ENCODE data around the gene OR51B4. TPM values are rescaled to one million over a fixed set of nuclear protein-coding genes. Genes with fewer than 3 reads are reported as not detected.

The OR51B4 gene
- total RNA-seq, 2 donors from 2014 or later: not detected

DNA sequence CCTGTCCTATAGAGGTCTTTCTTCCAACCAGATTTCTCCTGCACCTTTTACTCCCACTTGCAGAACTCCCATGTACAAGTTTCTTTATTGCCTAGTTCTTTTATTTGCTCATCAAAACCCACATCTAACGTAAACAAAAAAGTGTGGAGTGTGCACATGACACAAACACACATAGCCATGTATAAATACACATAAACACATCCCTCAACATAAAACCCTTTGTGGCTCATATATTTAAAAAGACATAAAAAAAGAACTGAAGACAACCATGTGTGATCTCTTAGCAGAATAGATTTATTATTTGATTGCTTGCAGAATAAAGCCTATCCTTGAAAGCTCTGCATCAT is 48.9 kb downstream of the OR51B4 start:
- Histone ChIP-seq H3K4me1 (no peaks in the 10 kb centered on the region), H3K36me3 (no peaks in the 10 kb centered on the region), H3K27ac (no peak overlapping the region), H3K9ac (ENCODE audit: low read depth in 2 of 2, low read length in 2 of 2) (no peak overlapping the region), H3K9me3 (no peaks in the 10 kb centered on the region), H3K27me3 (no peaks in the 10 kb centered on the region), H3K4me3 (no peak overlapping the region)
- TF ChIP-seq, protein P1, sequence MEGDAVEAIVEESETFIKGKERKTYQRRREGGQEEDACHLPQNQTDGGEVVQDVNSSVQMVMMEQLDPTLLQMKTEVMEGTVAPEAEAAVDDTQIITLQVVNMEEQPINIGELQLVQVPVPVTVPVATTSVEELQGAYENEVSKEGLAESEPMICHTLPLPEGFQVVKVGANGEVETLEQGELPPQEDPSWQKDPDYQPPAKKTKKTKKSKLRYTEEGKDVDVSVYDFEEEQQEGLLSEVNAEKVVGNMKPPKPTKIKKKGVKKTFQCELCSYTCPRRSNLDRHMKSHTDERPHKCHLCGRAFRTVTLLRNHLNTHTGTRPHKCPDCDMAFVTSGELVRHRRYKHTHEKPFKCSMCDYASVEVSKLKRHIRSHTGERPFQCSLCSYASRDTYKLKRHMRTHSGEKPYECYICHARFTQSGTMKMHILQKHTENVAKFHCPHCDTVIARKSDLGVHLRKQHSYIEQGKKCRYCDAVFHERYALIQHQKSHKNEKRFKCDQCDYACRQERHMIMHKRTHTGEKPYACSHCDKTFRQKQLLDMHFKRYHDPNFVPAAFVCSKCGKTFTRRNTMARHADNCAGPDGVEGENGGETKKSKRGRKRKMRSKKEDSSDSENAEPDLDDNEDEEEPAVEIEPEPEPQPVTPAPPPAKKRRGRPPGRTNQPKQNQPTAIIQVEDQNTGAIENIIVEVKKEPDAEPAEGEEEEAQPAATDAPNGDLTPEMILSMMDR (IDR thresholded peaks at IDR 0.05): no peak
- DNase-seq: no peak
- intact Hi-C loops (cut with DNase I): no loop called here

DNA sequence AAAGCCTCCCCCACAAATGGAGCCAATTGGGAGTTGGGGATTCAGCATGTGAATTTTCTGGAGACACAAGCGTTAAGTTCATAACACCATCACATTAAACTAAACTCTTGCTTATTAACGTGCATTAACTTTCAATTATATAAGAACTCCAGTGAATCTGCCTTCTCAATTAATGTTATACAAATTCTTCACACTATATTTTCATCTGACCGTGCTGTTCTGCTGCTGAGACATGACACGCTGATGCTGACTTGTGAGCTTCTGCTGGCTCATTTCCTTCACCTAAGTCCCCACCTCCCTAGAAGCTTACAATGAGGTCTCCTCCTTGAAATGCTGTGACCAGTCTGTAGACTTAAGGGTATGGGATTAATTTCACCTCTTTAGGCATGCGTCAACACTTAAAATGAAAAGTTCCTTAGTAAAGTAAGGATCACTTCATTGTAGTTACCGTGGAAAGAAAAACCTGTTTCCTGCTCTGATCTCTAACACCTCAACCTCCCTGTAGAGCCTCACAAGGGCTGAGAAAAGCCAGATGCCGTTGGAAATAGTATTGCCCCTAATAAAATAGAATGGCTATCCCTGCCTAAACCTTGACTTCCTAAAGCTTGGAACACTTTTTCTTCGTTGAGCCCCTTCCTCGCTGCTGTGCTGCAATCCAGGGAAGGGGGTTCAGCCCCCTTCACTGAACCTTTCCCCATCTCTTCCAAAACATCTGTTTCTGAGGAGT is 49.4 kb downstream of the OR51B4 start:
- no peak overlapping the region for H3K27ac ChIP-seq
- intact Hi-C loops (cut with DNase I): no loop called here
- H3K36me3 ChIP-seq: no peaks in the 10 kb centered on the region
- no peak overlapping the region for H3K9ac ChIP-seq (ENCODE audit: low read depth in 2 of 2, low read length in 2 of 2)
- H3K4me1 ChIP-seq: no peaks in the 10 kb centered on the region
- no peaks in the 10 kb centered on the region for H3K9me3 ChIP-seq
- H3K27me3 ChIP-seq: no peaks in the 10 kb centered on the region
- TF ChIP-seq, protein P1 (IDR thresholded peaks at IDR 0.05): no peak
- no peak overlapping the region for H3K4me3 ChIP-seq
- DNase-seq: no peak

DNA sequence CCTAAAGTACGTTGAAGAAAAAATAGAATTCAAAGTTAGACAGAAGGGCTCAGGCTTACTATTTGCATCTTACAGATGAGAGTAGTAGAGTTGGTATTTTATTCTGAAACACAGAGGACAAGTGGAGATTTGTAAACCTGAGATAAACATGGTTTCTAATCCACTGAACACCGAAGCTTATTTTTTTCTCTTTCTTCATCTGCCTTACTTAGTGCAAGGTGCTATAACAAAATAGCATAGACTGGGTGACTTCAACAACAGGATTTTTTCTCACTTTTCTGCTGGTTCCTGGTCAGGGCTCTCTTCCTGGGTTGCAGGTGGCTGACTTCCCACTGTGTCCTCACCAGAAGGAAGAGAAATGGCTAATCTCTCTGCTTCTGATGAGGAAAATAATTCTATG is 50.0 kb downstream of the OR51B4 start:
- TF ChIP-seq, protein P1 (IDR thresholded peaks at IDR 0.05): no peak
- Histone ChIP-seq H3K27ac (no peak overlapping the region), H3K9ac (ENCODE audit: low read depth in 2 of 2, low read length in 2 of 2) (no peak overlapping the region), H3K36me3 (no peaks in the 10 kb centered on the region), H3K4me3 (no peak overlapping the region), H3K27me3 (no peaks in the 10 kb centered on the region), H3K4me1 (no peaks in the 10 kb centered on the region), H3K9me3 (no peaks in the 10 kb centered on the region)
- intact Hi-C loops (cut with DNase I): no loop called here
- DNase-seq: no peak

Other genes with a start within 250 kb of the OR51B4 start
- not detected for gene OR52E2, start 242.3 kb downstream of the OR51B4 start, total RNA-seq
- gene OR52E1, start 232.4 kb downstream of the OR51B4 start, total RNA-seq: not detected
- gene OR52A5, start 163.6 kb downstream of the OR51B4 start, total RNA-seq: not detected
- not detected for gene OR52A1, start 147.2 kb downstream of the OR51B4 start, total RNA-seq
- not detected for gene OR51V1, start 101.3 kb downstream of the OR51B4 start, total RNA-seq
- 100 to 1,000 TPM in 1 of 2 donors, 1 to 10 TPM in 1; 3.0 to 113 TPM for gene HBB, start 74.9 kb downstream of the OR51B4 start, total RNA-seq
- not detected for gene HBD, start 67.5 kb downstream of the OR51B4 start, total RNA-seq
- gene HBG1, start 52.1 kb downstream of the OR51B4 start, total RNA-seq: 1 to 10 TPM in 1 of 2 donors, not detected in 1; 5.7 TPM
- 10 to 100 TPM in 1 of 2 donors, not detected in 1; 14.9 TPM for gene HBG2, start 47.2 kb downstream of the OR51B4 start, total RNA-seq
- gene HBE1, start 32.0 kb downstream of the OR51B4 start, total RNA-seq: 1 to 10 TPM in 1 of 2 donors, not detected in 1; 4.0 TPM
- not detected for gene OR51B2, start 22.4 kb upstream of the OR51B4 start, total RNA-seq
- gene OR51B5, start 41.6 kb upstream of the OR51B4 start, total RNA-seq: not detected
- not detected for gene OR51B6, start 49.6 kb upstream of the OR51B4 start, total RNA-seq
- not detected for gene OR51M1, start 81.9 kb upstream of the OR51B4 start, total RNA-seq
- not detected for gene OR51Q1, start 120.2 kb upstream of the OR51B4 start, total RNA-seq
- gene OR51I1, start 139.6 kb upstream of the OR51B4 start, total RNA-seq: not detected
- gene OR51I2, start 147.4 kb upstream of the OR51B4 start, total RNA-seq: not detected
- gene OR52D1, start 186.7 kb upstream of the OR51B4 start, total RNA-seq: not detected
- not detected for gene UBQLN3, start 208.0 kb upstream of the OR51B4 start, total RNA-seq
- gene UBQLNL, start 214.8 kb upstream of the OR51B4 start, total RNA-seq: under 1 TPM in 1 of 2 donors, not detected in 1; 0.22 TPM
- gene OR52H1, start 246.6 kb upstream of the OR51B4 start, total RNA-seq: not detected

Measured in colonic mucosa (tissue), 4 donors.